HepG2 (cell line): ENCODE results near the gene RNH1. TPM values are rescaled to one million over a fixed set of nuclear protein-coding genes. Genes with fewer than 3 reads are reported as not detected.

ENCODE experiments used
- ATAC-seq: fragments of 200-7000 bp; cut with Tn5 transposase; 3 replicates; pipeline ENCODE4 v1.9.1; 2020; ENCODE audit warnings: mild to moderate bottlenecking, moderate library complexity
- BruUV-seq: library from RNA; stranded (reverse); fragments of 400-500 nt; replicated peaks from 2 replicates; lab custom pipeline; 2021; lab: Mats Ljungman, UMichigan
- CTCF ChIA-PET: fragments of 300-600 bp; formaldehyde crosslinking; extraction: SDS; loops from one replicate; lab custom pipeline; 2021; ENCODE audit warnings: low total read pairs, inconsistent platforms, low intra/inter-chr PET ratio; lab: Yijun Ruan, JAX
- POLR2A ChIA-PET: fragments of 350-600 bp; sonication (Branson Sonifier 250); formaldehyde crosslinking; loops from one replicate; lab custom pipeline; 2020; ENCODE audit warnings: antibody characterized with exemption, inconsistent platforms; lab: Yijun Ruan, JAX
- DNase-seq: peaks from one replicate; pipeline ENCODE4 v3.0.0-alpha.2; 2015; ENCODE audit warnings: low spot score
- FAIRE-seq: peaks from 3 replicates; lab custom pipeline; 2011; peaks lifted over from hg19 to GRCh38; lab: Jason Lieb, UNC
- H2AFZ ChIP-seq: one replicate; pipeline ENCODE4 v1.6.1; 2011; ENCODE audit warnings: low read length, inconsistent platforms
- H3K27ac ChIP-seq: fragments of 300-600 bp; 3 replicates; pipeline ENCODE4 v1.8.0; 2011; ENCODE audit warnings: mixed run types, mild to moderate bottlenecking, mixed read lengths, low read length, inconsistent platforms; ENCODE audit not compliant: insufficient read depth; ENCODE audit errors: extremely low read length
- H3K27me3 ChIP-seq, 2 experiments: fragments of 200-600 bp in 1 of 2; 2 replicates in 1 of 2; 3 replicates in 1 of 2; pipeline versions ENCODE4 v1.6.0 to v1.8.0; 2011; ENCODE audit warnings: low read length in 2 of 2, mild to moderate bottlenecking in 2 of 2, moderate library complexity in 2 of 2, inconsistent platforms in 1 of 2; ENCODE audit not compliant: insufficient read depth in 2 of 2, control insufficient read depth in 1 of 2
- H3K36me3 ChIP-seq, 2 experiments: fragments of 200-600 bp in 1 of 2; replicated peaks in 1 of 2; 2 replicates in 1 of 2; 3 replicates in 1 of 2; pipeline versions ENCODE4 v1.5.1 to v1.8.0; 2011; ENCODE audit warnings: low read length in 2 of 2, inconsistent platforms in 1 of 2; ENCODE audit not compliant: insufficient read depth in 2 of 2, control insufficient read depth in 1 of 2
- H3K4me1 ChIP-seq: 2 replicates; pipeline ENCODE4 v1.5.1; 2012; ENCODE audit warnings: low read length, inconsistent platforms; ENCODE audit not compliant: insufficient read depth
- H3K4me2 ChIP-seq: 2 replicates; pipeline ENCODE4 v1.6.0; 2011; ENCODE audit warnings: low read depth, low read length, inconsistent platforms
- H3K4me3 ChIP-seq, 3 experiments: fragments of 200-600 bp in 1 of 3; sonication (generic), shearing (Covaris generic) in 1 of 3; replicated peaks in 1 of 3; 2 replicates each; pipeline ENCODE4 v1.5.1; 2011 to 2016; ENCODE audit warnings: low read length in 3 of 3, inconsistent platforms in 2 of 3, low read depth in 2 of 3, mild to moderate bottlenecking in 2 of 3, control low read depth in 1 of 3, mixed read lengths in 1 of 3; ENCODE audit not compliant: insufficient read depth in 1 of 3
- H3K79me2 ChIP-seq: one replicate; pipeline ENCODE4 v1.6.1; 2011; ENCODE audit warnings: low read length, inconsistent platforms; ENCODE audit not compliant: insufficient read depth
- H3K9ac ChIP-seq: 2 replicates; pipeline ENCODE4 v1.6.0; 2011; ENCODE audit warnings: mild to moderate bottlenecking, low read depth, low read length, inconsistent platforms; ENCODE audit not compliant: insufficient read depth
- H3K9me3 ChIP-seq: 2 replicates; pipeline ENCODE4 v1.5.1; 2012; ENCODE audit warnings: mild to moderate bottlenecking, low read length
- H4K20me1 ChIP-seq: 2 replicates; pipeline ENCODE4 v1.6.0; 2011; ENCODE audit warnings: inconsistent platforms, mild to moderate bottlenecking, low read length, moderate library complexity; ENCODE audit not compliant: insufficient read depth
- AKAP8 ChIP-seq: sonication (generic); formaldehyde crosslinking; IDR thresholded peaks from 2 replicates; pipeline ENCODE4 v1.5.1; 2020; ENCODE audit warnings: mild to moderate bottlenecking, missing genetic modification reagents
- DNMT1 ChIP-seq: sonication (generic); formaldehyde crosslinking; IDR thresholded peaks from 2 replicates; pipeline ENCODE4 v1.5.1; 2020; ENCODE audit warnings: mild to moderate bottlenecking, missing genetic modification reagents
- DNMT3B ChIP-seq: conservative IDR thresholded peaks from 2 replicates; pipeline ENCODE4 v1.6.1; 2016; ENCODE audit warnings: missing biosample characterization, control low read depth
- DR1 ChIP-seq: sonication (generic); formaldehyde crosslinking; IDR thresholded peaks from 2 replicates; pipeline ENCODE4 v1.8.0; 2021; ENCODE audit warnings: mild to moderate bottlenecking, missing genetic modification reagents, inconsistent platforms
- MEIS2 ChIP-seq: sonication (generic); formaldehyde crosslinking; IDR thresholded peaks from 2 replicates; pipeline ENCODE4 v1.9.0; 2021; ENCODE audit warnings: mild to moderate bottlenecking, missing genetic modification reagents
- MTERF4 ChIP-seq: sonication (generic); formaldehyde crosslinking; IDR thresholded peaks from 2 replicates; pipeline ENCODE4 v1.8.0; 2023; ENCODE audit warnings: mild to moderate bottlenecking, missing genetic modification reagents
- ZNF33B ChIP-seq: sonication (generic); formaldehyde crosslinking; IDR thresholded peaks from 2 replicates; pipeline ENCODE4 v1.5.1; 2020; ENCODE audit warnings: mild to moderate bottlenecking, missing genetic modification reagents
- ZNF687 ChIP-seq: sonication (generic); formaldehyde crosslinking; IDR thresholded peaks from 2 replicates; pipeline ENCODE4 v1.5.1; 2020; ENCODE audit warnings: mild to moderate bottlenecking, missing genetic modification reagents, moderate library complexity
- WGBS: methylation state at CpG from one replicate; pipeline ENCODE4 v1.1.6; 2017; ENCODE audit warnings: low lambda C conversion rate; 5-methylcytosine and 5-hydroxymethylcytosine counted together
- in situ Hi-C: cut with HindIII; loops from 2 replicates; pipeline ENCODE4 v1.10.0; 2017; ENCODE audit warnings: low pct_unique_long_range_greater_than_20kb; ENCODE audit not compliant: extremely low pct_ligation_motif_present
- intact Hi-C: fragments of 100-400 bp; cut with micrococcal nuclease; formaldehyde crosslinking; loops from one replicate; pipeline ENCODE4 v1.10.0; 2022; ENCODE audit not compliant: unreplicated experiment
- polyA plus RNA-seq, 8 experiments: library from polyadenylated mRNA; depleted of rRNA in 3 of 8; stranded (reverse) in 7 of 8; unstranded in 1 of 8; fragments of >200 nt; fragmentation: Illumina TruSeq in 4 of 8; extraction: Trizol in 4 of 8; gene quantifications; 2 replicates each; pipeline versions ENCODE4 v1.2.1 to v1.2.3, GENCODE V29; 2011 to 2016; ENCODE audit warnings: low read depth in 4 of 8, missing spikeins in 1 of 8, mixed read lengths in 1 of 8; ENCODE audit not compliant: insufficient read depth in 1 of 8
- total RNA-seq, 5 experiments: library from RNA; depleted of rRNA; stranded (reverse); fragments of >200 nt; fragmentation: Illumina TruSeq; extraction: Trizol; gene quantifications; 2 replicates each; pipeline ENCODE4 v1.2.3, GENCODE V29; 2016; ENCODE audit warnings: low read depth in 1 of 5

RNH1 gene
- total and polyA plus RNA-seq, 2 of the 13 experiments (the other 11 are each of a cell fraction or from before 2014, with no cell fraction given), result 36.0 to 74.1 TPM

DNA sequence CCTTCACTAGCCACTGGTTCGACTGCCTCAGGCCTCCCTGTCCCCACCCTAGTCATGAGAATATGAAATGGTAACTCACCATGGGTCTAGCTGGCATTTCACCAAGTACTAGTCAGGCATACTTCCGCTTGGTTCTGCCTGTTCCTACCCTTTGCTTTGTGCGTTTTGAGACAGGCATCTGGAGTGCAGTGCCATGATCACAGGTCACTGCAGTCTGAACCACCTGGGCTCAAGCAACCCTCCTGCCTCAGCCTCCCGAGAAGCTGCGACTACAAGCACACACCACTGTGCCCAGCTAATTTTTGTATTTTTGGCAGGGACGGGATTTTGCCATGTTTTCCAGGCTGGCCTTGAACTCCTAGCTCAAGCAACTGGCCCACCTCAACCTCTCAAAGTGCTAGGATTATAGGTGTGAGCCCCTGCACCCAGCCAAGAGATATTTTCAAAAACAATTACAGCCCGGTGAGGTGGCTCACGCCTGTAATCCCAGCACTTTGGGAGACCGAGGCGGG is 14.2 kb upstream of the RNH1 start:
- in situ Hi-C loops (no loop called here), intact Hi-C loops (no loop called here)
- ATAC-seq (peak; percentile 13), FAIRE-seq (no peak), DNase-seq (no peak)
- no peak overlapping the region for H3K27ac ChIP-seq
- no peak overlapping the region for H2AFZ ChIP-seq
- ChIA-PET POLR2A (no interaction called here), CTCF (no interaction called here)
- no peaks in the 10 kb centered on the region for H4K20me1 ChIP-seq
- TF ChIP-seq DNMT1 (CRISPR knock-in tag), result 0 out of 2 replicates have a peak, but pooled peaks have one; percentile 38
- TF ChIP-seq ZNF687 (CRISPR knock-in tag), result peak; percentile 26; the same call in 1 of the 2 replicates
- 0 out of 2 replicates have a peak, but pooled peaks have one; percentile 62 for TF ChIP-seq AKAP8 (CRISPR knock-in tag)
- TF ChIP-seq MTERF4 (CRISPR knock-in tag), result 0 out of 2 replicates have a peak, but pooled peaks have one; percentile 54
- no peak for TF ChIP-seq ZNF33B
- peak; percentile 6; the same call in 1 of the 2 replicates for TF ChIP-seq MEIS2 (CRISPR knock-in tag)
- TF ChIP-seq DNMT3B (CRISPR knock-in tag), result no peak
- TF ChIP-seq DR1 (CRISPR knock-in tag), result 0 out of 2 replicates have a peak, but pooled peaks have one; percentile 1
- BruUV-seq, result no TSS peak
- WGBS, result 51% methylated on average over 10 of the region's 10 CpGs
- peaks cover 44% of the 10 kb centered on the region for H3K4me1 ChIP-seq
- no peak overlapping the region for H3K9ac ChIP-seq
- 0 out of 5 replicates have a peak, but pooled peaks cover 0 to 1% of the 10 kb centered on the region in 2 experiments for H3K27me3 ChIP-seq
- H3K9me3 ChIP-seq, result no peaks in the 10 kb centered on the region
- H3K4me2 ChIP-seq, result peak overlapping the region; percentile 58
- H3K79me2 ChIP-seq, result no peaks in the 10 kb centered on the region
- H3K36me3 ChIP-seq, result no peaks in the 10 kb centered on the region
- H3K4me3 ChIP-seq, result no peak overlapping the region
